Measurements from ENCODE around the gene NFIB. TPM values are rescaled to one million over a fixed set of nuclear protein-coding genes. Genes with fewer than 3 reads are reported as not detected.

Gene NFIB
- total and polyA plus RNA-seq, 10 of the 15 experiments (the other 5 are each of a cell fraction or from before 2014, with no cell fraction given) = under 0.01 to 0.19 (median 0.05) TPM; not detected in 3

GRCh38 chr9:14311956-14312685 lies 1.8 kb downstream of the NFIB start:
- Histone ChIP-seq H3K27ac (ENCODE audit: control insufficient read depth, insufficient read depth) (no peak overlapping the region), H2AFZ (ENCODE audit: control insufficient read depth, low read depth, low read length) (no peak overlapping the region), H3K4me2 (ENCODE audit: control insufficient read depth, insufficient read depth) (no peak overlapping the region), H3K4me1 (ENCODE audit: control insufficient read depth, insufficient read depth, low read length) (0 out of 2 replicates have a peak, but pooled peaks cover under 1% of the 10 kb centered on the region), H3K4me3 (no peak overlapping the region), H3K36me3 (ENCODE audit: control insufficient read depth in 2 of 2, insufficient read depth in 2 of 2, low read length in 1 of 2) (no peaks in the 10 kb centered on the region), H3K9ac (ENCODE audit: control insufficient read depth, insufficient read depth, low read length) (no peak overlapping the region), H3K9me3 (replicated peaks; ENCODE audit: control insufficient read depth, insufficient read depth, low read length) (no peaks in the 10 kb centered on the region), H3K79me2 (ENCODE audit: control insufficient read depth, insufficient read depth, low read length) (no peaks in the 10 kb centered on the region), H3K27me3 (replicated peaks in 1 of 2; ENCODE audit: control insufficient read depth in 2 of 2, insufficient read depth in 2 of 2, low read length in 1 of 2) (peaks cover 5 to 17% of the 10 kb centered on the region in 2 experiments), H4K20me1 (ENCODE audit: control insufficient read depth, insufficient read depth) (no peaks in the 10 kb centered on the region)
- ChIA-PET SMC1A (ENCODE audit: uncharacterized antibody, unreplicated experiment) (interaction anchor here (1.1 to 1.3 kb wide), 3 partner anchors 8 to 41 kb away, joined by 3 read pairs; no protein-coding TSS in a partner anchor), RAD21 (ENCODE audit: unreplicated experiment) (no interaction called here), POLR2A (no interaction called here), CTCF (interaction anchor here (1.3 to 1.6 kb wide), 2 partner anchors 13 to 42 kb away, joined by 3 to 6 read pairs; no protein-coding TSS in a partner anchor)
- 40% methylated on average over 10 of the region's 10 CpGs for WGBS (ENCODE audit: insufficient coverage, insufficient replicate concordance, low lambda C conversion rate, missing lambda C conversion rate)
- DNase-seq (ENCODE audit: low read depth, low spot score) (no peak), ATAC-seq (no peak), FAIRE-seq (no peak)
- intact Hi-C loops (cut with micrococcal nuclease; ENCODE audit: unreplicated experiment) (loop anchor here (10.0 kb wide), 1 partner anchor 273 kb away; no protein-coding TSS in a partner anchor), in situ Hi-C loops (cut with MboI) (no loop called here)
- no peak for TF ChIP-seq POLR2A (IDR thresholded peaks at IDR 0.05; ENCODE audit: low read depth, low read length)
- TF ChIP-seq SRF (IDR thresholded peaks at IDR 0.05; ENCODE audit: low read depth in 2 of 2, low read length in 2 of 2) = no peak
- TF ChIP-seq PML (IDR thresholded peaks at IDR 0.05; ENCODE audit: low read length) = no peak
- no peak for TF ChIP-seq MEF2B (IDR thresholded peaks at IDR 0.05; ENCODE audit: partially characterized antibody, poor library complexity, severe bottlenecking)
- TF ChIP-seq ATF7 (IDR thresholded peaks at IDR 0.05; ENCODE audit: low read depth) = no peak
- no peak for TF ChIP-seq CHD1 (IDR thresholded peaks at IDR 0.05; ENCODE audit: low read depth, low read length)
- BruUV-seq (replicated peaks) = no TSS peak

Measured in GM12878 (cell line).